Measurements from ENCODE around the gene RCBTB1.

DNA sequence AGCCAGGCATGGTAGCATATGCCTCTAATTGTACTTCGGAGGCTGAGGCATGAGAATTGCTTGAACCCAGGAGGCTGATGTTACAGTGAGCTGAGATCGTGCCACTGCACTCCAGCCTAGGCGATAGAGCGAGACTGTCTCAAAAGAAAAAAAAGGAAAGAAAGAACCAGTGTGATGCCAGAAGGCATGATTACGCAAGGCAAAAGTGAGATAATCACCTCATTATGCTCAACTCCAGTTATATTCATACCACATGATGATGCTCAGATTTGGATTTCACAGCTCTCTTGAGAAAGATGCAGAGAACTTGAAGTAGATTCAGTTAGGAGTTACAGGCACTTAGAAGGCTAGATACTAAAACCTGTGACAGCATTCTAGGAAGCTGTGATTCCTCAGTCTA is 21.8 kb downstream of the RCBTB1 start:
- TF ChIP-seq, protein P1, sequence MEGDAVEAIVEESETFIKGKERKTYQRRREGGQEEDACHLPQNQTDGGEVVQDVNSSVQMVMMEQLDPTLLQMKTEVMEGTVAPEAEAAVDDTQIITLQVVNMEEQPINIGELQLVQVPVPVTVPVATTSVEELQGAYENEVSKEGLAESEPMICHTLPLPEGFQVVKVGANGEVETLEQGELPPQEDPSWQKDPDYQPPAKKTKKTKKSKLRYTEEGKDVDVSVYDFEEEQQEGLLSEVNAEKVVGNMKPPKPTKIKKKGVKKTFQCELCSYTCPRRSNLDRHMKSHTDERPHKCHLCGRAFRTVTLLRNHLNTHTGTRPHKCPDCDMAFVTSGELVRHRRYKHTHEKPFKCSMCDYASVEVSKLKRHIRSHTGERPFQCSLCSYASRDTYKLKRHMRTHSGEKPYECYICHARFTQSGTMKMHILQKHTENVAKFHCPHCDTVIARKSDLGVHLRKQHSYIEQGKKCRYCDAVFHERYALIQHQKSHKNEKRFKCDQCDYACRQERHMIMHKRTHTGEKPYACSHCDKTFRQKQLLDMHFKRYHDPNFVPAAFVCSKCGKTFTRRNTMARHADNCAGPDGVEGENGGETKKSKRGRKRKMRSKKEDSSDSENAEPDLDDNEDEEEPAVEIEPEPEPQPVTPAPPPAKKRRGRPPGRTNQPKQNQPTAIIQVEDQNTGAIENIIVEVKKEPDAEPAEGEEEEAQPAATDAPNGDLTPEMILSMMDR (conservative IDR thresholded peaks at IDR 0.05): no peak
- TF ChIP-seq ZFX (IDR thresholded peaks at IDR 0.05): no peak

All from C4-2B (cell line).